Measurements from ENCODE around the gene GABRB1. TPM values are rescaled to one million over a fixed set of nuclear protein-coding genes. Genes with fewer than 3 reads are reported as not detected.

The GABRB1 gene
- polyA plus RNA-seq, 3 donors, result not detected

DNA sequence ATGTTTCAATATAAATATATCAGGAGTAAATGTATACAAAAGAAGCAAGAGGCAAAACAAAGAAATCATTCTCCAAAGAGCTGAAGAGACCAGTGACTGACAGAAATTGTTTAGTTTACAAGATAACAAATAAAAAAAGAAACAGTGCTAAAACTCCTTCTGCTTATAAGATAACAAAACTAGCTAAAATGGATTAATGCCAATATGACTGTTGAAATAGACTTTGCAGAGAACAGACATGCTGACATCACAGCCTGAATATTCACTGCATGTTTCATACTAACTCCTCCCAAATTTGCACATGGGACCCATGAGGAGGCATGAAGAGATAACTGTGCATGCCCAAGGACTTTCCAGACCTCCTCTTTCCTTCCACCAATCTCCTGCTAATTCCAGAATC, 31.8 kb upstream of the GABRB1 start:
- Mint-ChIP-seq H3K4me1 (no peaks in the 10 kb centered on the region), H3K27me3 (ENCODE audit: low read depth in 3 of 3) (peaks cover 9 to 28% (median 23%) of the 10 kb centered on the region in 3 donors), H3K27ac (no peak overlapping the region), H3K36me3 (no peaks in the 10 kb centered on the region), H3K4me3 (no peak overlapping the region), H3K9me3 (peaks cover 0 to 2% (median 0%) of the 10 kb centered on the region in 7 donors)
- H2AFZ ChIP-seq (ENCODE audit: insufficient read depth, low read depth, low read length, poor library complexity, severe bottlenecking), result no peak overlapping the region
- no peaks in the 10 kb centered on the region for H3K4me1 ChIP-seq (ENCODE audit: control insufficient read depth in 1 of 2, insufficient read depth in 2 of 2, low read length in 2 of 2)
- no peaks in the 10 kb centered on the region for H3K9me3 ChIP-seq (replicated peaks in 1 of 2; ENCODE audit: control insufficient read depth in 1 of 2, insufficient read depth in 1 of 2, low read length in 2 of 2)
- H3K4me3 ChIP-seq (replicated peaks in 1 of 3; ENCODE audit: low read depth in 2 of 3, low read length in 3 of 3), result no peak overlapping the region
- TF ChIP-seq, protein P1, sequence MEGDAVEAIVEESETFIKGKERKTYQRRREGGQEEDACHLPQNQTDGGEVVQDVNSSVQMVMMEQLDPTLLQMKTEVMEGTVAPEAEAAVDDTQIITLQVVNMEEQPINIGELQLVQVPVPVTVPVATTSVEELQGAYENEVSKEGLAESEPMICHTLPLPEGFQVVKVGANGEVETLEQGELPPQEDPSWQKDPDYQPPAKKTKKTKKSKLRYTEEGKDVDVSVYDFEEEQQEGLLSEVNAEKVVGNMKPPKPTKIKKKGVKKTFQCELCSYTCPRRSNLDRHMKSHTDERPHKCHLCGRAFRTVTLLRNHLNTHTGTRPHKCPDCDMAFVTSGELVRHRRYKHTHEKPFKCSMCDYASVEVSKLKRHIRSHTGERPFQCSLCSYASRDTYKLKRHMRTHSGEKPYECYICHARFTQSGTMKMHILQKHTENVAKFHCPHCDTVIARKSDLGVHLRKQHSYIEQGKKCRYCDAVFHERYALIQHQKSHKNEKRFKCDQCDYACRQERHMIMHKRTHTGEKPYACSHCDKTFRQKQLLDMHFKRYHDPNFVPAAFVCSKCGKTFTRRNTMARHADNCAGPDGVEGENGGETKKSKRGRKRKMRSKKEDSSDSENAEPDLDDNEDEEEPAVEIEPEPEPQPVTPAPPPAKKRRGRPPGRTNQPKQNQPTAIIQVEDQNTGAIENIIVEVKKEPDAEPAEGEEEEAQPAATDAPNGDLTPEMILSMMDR (IDR thresholded peaks at IDR 0.05), result no peak
- no peaks in the 10 kb centered on the region for H3K79me2 ChIP-seq (ENCODE audit: insufficient read depth, low read length)
- no peaks in the 10 kb centered on the region for H3K36me3 ChIP-seq (replicated peaks in 1 of 2; ENCODE audit: control insufficient read depth in 1 of 2, insufficient read depth in 2 of 2, low read length in 2 of 2)
- H3K27ac ChIP-seq (ENCODE audit: low read depth in 1 of 2, low read length in 2 of 2), result no peak overlapping the region
- no peak overlapping the region for H3K9ac ChIP-seq (ENCODE audit: insufficient read depth, low read length, poor library complexity, severe bottlenecking)
- H3K4me2 ChIP-seq (replicated peaks; ENCODE audit: extremely low read depth, low read length, poor library complexity, severe bottlenecking), result no peak overlapping the region
- intact Hi-C loops (cut with micrococcal nuclease), result no loop called here
- DNase-seq, result no peak
- no peaks in the 10 kb centered on the region for H4K20me1 ChIP-seq (ENCODE audit: insufficient read depth, low read length)
- peaks cover 21 to 37% of the 10 kb centered on the region in 2 donors for H3K27me3 ChIP-seq (ENCODE audit: control insufficient read depth in 2 of 2, insufficient read depth in 2 of 2, low read length in 2 of 2)

- H3K9me3 ChIP-seq (replicated peaks in 1 of 2; ENCODE audit: control insufficient read depth in 1 of 2, insufficient read depth in 1 of 2, low read length in 2 of 2), result no peaks in the 10 kb centered on the region
- H4K20me1 ChIP-seq (ENCODE audit: insufficient read depth, low read length), result no peaks in the 10 kb centered on the region
- no peaks in the 10 kb centered on the region for H3K36me3 Mint-ChIP-seq
- DNase-seq, result no peak
- H3K27me3 ChIP-seq (ENCODE audit: control insufficient read depth in 2 of 2, insufficient read depth in 2 of 2, low read length in 2 of 2), result peaks cover 13 to 29% of the 10 kb centered on the region in 2 donors
- H3K27ac ChIP-seq (ENCODE audit: low read depth in 1 of 2, low read length in 2 of 2), result no peak overlapping the region
- H3K4me1 Mint-ChIP-seq, result no peaks in the 10 kb centered on the region
- no peaks in the 10 kb centered on the region for H3K79me2 ChIP-seq (ENCODE audit: insufficient read depth, low read length)
- no peak overlapping the region for H3K4me3 ChIP-seq (replicated peaks in 1 of 3; ENCODE audit: low read depth in 2 of 3, low read length in 3 of 3)
- no peak overlapping the region for H3K27ac Mint-ChIP-seq
- H3K27me3 Mint-ChIP-seq (ENCODE audit: low read depth in 3 of 3), result peaks cover under 1 to 20% (median 19%) of the 10 kb centered on the region in 3 donors
- WGBS (ENCODE audit: insufficient coverage), result no CpG with 5 or more reads among the region's 1 CpG
- no peaks in the 10 kb centered on the region for H3K4me1 ChIP-seq (ENCODE audit: control insufficient read depth in 1 of 2, insufficient read depth in 2 of 2, low read length in 2 of 2)
- no peak overlapping the region for H2AFZ ChIP-seq (ENCODE audit: insufficient read depth, low read depth, low read length, poor library complexity, severe bottlenecking)
- no peak overlapping the region for H3K4me3 Mint-ChIP-seq
- H3K9me3 Mint-ChIP-seq, result peaks cover 0 to 8% (median 0%) of the 10 kb centered on the region in 7 donors
- TF ChIP-seq, protein P1 (IDR thresholded peaks at IDR 0.05), result no peak
- intact Hi-C loops (cut with micrococcal nuclease), result no loop called here
- H3K4me2 ChIP-seq (replicated peaks; ENCODE audit: extremely low read depth, low read length, poor library complexity, severe bottlenecking), result no peak overlapping the region
- no peaks in the 10 kb centered on the region for H3K36me3 ChIP-seq (replicated peaks in 1 of 2; ENCODE audit: control insufficient read depth in 1 of 2, insufficient read depth in 2 of 2, low read length in 2 of 2)
- H3K9ac ChIP-seq (ENCODE audit: insufficient read depth, low read length, poor library complexity, severe bottlenecking), result no peak overlapping the region
These were observed 31.0 kb upstream of the GABRB1 start for GRCh38 chr4:47000406-47000805.
